ENCODE results near the gene PCYT2.

Gene PCYT2

GRCh38 chr17:81851423-81851822, 59.8 kb downstream of the PCYT2 start:
- no peak for DNase-seq
